HG03565 (cell line): Measurements from ENCODE around the gene SUN5.

Source experiments
- ATAC-seq: cut with Tn5 transposase; IDR thresholded peaks from one replicate; pipeline ENCODE4 v1.9.1; 2021; ENCODE audit warnings: mild to moderate bottlenecking, moderate library complexity; ENCODE audit not compliant: unreplicated experiment

SUN5 gene

DNA sequence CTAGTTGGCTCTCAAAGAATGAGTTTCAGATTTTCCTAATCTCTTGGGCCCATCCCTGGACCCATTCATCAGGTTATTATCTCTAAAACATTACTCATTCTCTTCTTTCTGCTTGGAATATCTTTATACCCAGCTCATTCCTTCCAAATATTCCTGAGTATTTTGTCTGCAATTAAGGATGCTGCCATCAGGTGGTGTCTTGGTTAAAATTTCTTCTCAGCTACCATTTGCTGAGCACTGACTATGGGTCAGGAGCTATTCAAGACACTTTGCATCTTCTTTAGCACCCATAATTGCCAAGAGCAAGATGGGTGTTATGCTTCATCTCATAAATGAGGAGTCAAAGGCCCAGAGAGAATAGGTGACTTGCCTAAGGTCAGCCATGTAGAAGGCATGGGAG is 8.4 kb downstream of the SUN5 start:
- no peak for ATAC-seq

DNA sequence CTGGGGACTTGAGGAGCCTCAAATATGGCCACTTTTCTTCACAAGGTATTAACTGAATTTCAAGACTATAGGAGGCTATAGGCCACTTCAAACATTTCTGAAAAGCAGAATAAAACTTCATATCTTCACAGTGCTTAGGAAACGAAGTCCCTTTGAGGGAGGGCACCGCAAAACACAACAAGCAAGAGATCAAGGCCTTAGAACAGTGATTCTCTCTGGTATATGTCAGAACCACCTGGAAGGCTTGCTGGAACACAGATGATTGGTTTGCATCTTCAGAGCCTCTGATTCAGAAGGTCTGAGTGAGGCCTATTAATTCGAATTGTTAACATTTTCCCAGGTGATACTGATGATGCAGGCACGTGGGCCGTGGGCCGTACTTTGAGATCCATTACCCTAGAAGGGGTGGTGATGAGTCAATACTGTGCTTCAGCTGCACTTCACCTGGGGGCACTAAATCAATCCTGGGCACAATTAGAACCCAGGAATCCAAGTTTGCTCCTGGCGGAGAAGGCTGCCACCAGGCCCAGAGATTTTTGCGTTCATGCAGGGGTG is 10.7 kb downstream of the SUN5 start:
- no peak for ATAC-seq

DNA sequence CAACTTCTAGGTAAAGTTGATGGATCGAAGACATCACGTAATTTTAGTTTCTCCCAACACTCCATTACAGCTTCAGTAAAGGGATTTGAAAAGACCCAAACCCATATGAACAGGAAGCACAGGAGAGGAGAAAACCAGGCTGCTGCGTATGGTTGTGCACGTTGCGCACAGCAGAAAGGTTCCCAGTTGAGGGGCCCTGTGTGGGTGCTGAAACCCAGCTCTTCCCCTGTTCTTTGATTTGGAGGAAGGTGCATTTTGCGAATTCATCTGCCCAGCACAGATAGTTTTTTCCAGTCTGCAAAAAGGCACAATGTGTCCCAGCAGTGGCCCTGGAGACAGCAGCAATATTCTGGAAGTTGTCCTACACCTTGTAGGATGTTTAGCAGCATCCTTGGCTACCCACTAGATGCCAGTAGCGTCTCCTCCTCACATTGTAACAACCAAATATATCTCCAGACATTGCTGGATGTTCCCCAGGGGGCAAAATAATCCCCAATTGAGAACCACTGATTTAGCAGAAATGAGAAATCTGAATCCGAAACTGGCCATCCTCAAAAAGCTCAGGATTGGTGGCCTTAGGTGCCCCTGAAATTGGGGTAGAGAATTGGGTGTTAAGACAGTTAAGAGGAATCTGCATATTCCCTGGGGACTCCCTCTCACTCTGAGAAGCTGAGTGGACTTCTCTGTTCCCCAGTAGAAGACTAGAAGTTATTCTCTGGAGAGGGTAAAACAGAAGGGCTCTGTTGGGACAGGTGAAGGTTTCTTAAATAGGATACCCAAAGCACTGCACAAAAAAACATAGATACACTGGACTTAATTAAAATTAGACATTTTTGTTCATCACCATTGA is 12.2 kb downstream of the SUN5 start:
- ATAC-seq, result no peak

DNA sequence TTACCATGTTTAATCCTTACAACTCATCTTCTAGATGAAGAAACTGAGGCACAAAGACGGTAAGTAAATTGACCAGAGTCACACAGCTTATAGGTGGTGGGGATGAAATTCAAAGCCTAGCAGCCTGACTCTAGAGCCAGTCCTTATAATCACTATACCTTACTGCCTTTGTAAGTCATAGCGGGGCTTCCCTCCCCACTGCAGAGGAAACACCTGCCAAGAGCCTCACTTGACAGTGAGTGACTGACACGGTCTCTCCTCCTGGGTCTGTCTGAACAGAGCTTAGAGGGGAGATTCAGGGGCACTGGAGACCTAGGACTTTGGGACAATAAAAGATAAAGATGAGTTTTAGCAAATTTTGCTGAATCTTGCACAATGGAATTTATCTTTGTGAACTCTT is 12.8 kb downstream of the SUN5 start:
- no peak for ATAC-seq

DNA sequence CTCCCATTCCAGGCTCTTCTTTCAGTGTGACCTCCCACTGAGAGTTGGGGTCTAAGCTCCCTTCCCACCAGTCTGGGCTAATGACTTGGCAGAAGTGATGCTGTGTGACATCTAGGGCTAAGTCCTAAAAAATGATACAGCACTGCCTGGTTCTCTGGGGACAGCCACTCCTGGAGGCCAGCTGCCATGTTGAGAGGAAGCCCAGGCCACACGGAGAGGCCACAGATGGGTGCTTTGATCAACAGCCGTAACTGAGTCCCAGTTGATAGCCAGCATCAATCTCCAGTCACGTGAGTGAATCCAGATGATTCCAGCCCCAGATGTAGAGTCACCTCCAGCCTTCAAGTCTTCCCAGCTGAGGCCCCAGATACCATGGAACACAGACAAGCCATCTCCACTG is 13.8 kb downstream of the SUN5 start:
- no peak for ATAC-seq

DNA sequence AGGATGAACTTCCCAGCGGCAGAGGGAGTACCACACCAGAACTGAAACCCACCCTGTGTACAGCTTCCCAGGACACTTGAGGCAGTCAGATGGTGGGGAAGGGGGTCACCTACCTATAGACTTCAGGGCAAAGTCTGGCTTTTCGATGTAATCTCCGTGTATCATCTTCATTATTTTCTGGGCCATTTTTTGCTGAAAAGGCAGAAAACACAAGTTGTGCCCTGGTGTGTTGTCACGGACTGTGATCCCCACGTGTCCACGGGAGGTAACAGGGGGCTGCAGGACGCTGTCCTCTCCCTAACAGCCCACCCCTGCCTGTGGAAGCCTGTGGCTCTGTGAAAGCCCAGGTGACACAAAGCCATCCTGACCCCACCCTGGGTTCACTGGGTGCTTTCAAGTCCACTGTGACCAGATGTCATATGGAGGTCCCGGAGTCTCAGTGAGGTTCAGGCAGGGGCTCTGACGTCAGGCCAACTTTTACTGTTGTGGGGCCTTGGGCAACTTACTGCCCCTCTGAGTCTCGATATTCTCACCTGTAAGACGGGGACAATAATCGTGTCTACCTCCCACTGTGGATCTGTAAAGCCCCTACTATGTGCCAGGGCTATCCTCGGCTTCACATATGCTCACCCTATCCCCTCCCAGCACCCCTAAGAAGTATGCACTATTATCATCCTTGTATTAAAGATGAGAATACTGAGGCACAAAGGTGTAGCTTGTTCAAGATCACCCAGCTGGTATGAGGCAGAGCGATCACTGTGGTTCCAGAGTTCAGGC is 14.5 kb downstream of the SUN5 start:
- ATAC-seq, result no peak

DNA sequence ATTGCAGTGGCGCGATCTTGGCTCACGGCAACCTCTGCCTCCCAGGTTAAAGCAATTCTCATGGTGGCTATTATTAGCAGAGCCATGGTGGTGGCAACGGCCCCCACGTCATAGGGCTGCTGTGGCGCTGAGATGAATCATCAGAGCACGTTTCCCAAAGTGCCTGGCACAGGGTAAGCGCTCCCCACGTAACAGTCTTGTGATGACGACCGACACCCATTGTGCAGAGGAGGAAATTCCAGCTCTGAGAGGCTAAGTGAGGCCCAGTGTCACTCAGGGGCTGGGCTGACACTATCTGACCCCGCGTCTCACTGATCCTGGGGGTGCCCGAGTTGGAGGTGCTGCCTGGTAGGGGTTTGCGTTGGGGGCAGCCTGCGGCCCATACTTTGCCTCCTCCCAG is 16.2 kb downstream of the SUN5 start:
- no peak for ATAC-seq

DNA sequence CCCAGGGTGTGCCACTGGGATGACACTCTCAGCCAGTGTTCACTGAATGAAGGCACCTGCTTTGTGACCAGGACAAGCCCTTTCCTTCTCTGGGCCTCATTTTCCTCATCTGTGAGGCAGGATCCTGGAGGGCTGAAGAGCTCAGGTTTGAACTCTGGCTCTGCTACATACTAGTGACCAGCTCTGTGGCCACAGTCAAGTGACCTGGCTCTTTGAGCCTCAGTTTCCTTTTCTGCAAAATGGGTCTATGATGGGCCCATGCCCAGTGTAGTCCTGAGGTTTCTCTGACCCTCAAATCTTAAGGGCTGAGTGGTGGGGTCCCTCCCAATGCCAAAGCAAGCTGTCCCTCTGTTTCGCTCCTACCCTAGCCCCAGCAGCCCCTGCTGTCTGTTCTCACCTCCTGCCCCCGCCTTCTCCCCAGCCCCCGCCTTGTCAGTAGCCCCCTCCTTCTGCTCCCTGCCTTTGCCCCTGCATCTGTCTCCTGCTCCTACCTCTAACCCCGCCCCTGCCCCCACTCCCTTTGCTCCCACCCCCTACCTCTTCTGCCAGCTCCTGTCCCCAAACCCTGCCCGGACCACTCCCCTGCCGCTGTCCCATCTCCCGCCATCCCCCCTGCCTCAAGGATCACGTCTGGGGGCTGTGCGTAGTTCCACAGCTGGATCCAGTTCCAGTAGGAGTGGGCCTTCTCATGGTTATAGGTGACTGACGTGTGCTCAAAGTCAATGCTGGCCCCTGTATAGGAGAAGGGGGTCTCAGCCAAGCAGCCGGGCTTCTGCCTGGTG is 17.0 kb downstream of the SUN5 start:
- ATAC-seq, result no peak

DNA sequence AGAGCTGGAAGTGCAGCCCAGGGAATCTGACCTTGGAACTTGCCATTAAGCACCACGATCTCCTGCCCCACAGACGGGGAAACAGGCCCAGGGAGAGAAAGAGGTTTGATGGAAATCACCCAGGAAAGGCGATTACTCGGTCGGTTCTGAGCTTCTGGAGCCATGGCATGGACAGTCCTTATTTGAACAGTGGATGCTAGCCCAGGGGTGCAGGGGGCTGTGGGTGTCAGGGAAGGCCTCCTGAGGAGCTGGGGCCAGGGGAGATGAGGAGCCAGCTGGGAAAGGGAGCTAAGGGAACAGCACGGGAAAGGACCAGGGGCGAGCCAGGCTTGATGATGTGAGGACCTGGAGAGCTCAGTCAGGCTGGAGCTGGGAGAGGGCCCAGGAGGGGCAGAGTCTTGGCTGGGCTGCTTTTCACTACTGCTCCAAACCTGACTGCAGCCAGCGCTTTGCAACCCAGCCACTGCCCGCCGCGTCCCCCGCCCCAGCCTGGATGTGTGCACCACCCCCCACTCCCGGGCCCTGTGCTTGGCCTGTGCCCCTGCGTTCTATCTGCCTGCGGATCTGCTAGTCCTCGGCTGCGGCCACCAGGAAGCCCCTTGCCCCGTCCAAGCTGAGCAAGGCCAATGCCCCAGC is 17.8 kb downstream of the SUN5 start:
- no peak for ATAC-seq

DNA sequence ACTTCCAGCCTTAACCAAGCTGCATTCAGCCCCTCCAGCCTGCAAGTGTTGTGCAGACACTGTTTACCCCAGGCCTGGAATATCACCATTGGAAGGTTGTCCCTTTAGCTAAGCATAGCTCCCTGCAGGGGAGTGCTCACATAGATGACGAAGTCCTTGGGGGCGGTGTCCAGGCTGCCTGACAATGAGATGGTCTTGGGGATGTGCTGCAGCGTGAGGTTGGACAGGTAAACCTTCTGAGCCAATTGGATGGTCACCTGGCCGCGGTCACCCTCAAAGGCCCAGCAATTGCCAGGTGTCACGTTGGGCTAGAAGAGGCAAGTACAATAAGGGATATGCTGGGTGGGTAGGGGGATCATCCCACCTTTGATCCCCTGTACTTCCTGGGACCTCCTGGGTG is 18.6 kb downstream of the SUN5 start:
- ATAC-seq, result no peak

DNA sequence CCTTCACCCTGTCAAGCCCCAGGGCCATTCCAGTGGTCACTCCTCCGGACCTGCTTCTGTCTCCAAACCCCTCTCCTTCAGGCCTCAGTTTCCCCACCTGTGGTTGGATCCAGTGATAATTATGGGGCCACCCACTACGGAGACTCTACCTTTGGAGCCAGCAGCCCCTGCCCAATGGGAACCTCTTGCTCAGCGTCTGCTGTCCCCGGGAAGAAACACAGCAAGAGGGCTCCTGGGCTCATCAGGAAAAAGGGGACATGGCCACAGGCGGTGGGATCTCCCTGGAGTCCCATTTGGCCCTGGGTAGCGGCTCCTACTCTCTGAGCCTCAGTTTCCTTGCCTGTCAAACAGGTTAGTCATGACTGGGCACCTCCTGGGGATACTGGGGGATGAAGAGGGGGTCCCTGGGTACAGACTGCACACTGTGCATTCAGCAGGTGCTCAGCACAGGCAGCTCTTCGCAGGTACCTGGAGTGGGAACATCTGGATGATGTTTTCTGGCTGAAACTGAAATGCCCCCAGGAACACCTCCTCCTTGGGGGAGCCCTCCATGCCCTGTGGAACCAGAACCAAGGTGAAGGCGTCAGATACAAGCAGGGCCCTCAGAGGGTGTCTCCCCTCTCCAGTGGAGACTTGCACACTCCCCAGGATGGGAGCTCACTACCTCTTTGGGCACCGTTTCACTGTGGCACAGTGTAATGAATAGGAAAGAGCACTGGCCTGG is 19.4 kb downstream of the SUN5 start:
- no peak for ATAC-seq

DNA sequence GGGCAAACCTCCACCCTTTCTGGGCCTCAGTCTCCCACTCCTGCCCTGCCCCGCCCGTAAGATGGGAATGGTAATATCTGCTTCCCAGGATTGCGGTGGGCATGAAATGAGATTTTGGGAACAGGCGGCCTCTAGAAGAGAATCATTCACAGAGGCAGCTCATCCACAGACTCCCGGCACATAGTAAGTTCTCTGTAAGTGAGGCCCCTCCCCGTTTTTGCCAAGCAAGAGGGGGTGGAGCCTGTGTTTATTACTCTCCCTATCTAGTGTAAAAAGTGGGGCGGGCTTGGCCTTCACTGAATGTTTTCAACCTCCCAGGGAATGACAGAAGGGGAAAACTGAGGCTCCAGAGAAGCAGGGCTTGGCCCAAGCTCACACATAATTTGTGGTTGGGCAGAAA is 20.0 kb downstream of the SUN5 start:
- ATAC-seq, result no peak

DNA sequence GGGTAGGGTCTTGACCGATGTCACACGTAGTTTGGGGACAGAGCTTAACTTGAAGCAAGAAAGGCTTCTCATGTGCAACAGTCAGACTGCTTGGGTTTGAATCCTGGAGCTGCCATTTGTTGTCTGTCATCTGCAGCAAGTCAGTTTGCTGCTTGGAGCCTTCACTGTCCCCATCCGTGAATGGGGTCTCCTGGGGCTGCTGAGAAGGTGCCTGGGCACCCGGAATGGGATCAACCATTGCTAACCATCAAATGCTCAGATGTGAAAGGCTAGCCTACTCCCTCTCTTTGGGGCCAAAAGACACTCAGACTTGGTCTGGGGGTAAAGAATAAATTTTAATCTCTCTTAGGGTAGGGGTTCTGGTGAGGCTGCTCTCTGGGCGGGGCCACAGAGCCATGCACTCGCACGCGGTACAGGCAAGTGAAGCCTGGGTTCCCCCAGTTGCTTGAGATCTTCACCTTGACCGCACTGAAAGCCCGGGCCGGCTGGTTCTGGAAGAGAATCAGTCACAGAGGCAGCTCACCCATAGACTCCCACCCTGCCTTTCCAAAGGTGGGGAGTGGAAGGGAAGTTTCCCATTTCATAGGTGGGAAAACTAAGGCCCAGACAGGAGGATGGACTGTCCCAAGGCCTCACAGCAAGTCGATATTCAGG is 20.6 kb downstream of the SUN5 start:
- ATAC-seq, result no peak

DNA sequence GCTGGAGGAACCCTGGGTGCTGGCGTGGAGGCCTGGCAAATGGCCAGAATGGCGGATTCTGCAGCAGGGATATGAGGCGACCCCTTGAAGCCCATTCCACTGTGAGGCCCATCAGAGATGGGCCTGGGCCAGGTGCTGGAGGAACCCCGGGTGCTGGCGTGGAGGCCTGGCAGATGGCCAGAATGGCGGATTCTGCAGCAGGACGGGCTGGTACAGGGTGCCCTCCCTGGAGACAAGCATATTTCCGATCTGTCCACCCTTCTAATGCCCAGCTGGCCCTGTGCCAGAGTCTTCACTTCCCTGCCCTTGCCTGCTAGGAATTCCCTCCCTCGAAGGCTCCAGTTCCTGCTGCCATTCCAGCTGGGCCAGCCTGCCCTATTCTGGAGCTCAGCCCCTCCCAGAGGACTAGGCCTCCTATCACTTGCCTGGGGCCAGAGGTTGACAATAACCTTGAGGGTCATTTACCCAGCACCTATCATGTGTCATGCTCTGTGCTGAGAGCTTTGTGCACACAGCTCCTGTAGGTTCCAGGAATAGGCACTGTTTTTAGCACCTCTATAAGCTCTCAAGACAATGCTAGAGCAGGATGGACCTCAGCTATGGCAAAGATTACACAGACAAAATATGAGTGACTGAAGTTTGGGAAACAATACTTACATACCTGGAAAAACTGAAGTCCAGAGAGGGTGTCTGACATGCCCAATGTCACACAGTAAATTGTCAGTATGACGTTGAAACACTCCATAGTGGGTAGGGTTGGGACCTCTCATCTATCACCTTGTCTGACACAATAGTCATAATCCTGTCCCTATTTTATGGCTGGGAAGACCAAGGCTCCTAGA is 21.4 kb downstream of the SUN5 start:
- no peak for ATAC-seq

DNA sequence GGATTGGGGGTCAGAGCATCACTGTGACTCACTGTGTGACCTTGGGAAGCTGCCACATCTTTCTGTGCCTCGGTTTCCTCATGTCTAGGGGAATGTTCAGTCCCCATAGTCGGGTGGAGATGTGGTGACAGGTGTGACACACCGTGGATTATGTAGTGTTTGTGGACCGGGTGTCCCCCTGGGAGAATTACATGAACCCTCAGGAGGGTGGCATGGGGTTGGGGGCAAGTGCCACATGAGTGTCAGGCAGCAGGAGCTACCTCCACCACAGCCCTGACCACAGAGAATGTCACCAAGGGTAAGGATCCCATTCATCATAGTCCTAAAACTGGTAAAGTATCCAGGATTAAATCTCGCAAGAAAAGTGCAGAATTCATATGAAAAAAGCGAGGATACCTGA is 23.2 kb downstream of the SUN5 start:
- no peak for ATAC-seq

DNA sequence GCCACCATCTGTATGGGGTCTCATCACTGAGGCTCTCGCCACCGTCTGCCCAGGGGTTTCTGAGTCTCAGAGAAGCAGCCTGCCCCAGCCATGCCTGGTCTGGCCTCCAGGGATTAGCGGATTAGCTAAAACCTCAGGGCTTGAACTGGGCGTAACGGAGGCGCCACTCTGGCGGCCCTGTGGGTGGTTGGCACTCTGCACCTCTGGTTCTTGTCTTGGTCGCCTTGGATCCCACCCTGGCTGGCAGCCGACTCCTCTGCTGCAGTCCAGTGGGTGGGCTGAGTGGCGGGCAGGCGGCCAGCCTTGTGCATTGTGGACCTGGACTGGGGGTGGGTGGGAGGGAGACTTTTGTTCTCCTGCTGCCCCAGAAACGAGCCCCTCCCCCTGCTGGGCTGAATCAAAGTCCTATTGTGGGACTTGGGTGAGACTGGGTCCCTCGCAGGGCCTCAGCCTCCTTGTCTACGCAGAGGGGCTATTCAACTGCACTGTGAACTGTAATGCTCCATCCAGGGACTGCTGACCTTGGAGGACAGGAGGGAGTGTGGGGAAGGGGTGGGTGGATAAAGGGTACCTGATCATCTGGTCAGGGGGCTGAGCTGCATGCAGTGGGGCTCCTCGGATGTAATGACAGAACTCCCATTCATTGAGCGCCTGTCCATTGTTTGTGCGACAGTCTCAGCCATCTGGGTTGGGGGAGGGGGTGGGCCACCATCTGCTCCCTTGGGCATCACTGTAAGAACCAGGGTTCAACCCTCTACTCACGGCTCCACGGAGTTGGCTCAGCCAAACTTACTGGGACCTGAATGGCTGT is 23.9 kb downstream of the SUN5 start:
- ATAC-seq, result no peak

DNA sequence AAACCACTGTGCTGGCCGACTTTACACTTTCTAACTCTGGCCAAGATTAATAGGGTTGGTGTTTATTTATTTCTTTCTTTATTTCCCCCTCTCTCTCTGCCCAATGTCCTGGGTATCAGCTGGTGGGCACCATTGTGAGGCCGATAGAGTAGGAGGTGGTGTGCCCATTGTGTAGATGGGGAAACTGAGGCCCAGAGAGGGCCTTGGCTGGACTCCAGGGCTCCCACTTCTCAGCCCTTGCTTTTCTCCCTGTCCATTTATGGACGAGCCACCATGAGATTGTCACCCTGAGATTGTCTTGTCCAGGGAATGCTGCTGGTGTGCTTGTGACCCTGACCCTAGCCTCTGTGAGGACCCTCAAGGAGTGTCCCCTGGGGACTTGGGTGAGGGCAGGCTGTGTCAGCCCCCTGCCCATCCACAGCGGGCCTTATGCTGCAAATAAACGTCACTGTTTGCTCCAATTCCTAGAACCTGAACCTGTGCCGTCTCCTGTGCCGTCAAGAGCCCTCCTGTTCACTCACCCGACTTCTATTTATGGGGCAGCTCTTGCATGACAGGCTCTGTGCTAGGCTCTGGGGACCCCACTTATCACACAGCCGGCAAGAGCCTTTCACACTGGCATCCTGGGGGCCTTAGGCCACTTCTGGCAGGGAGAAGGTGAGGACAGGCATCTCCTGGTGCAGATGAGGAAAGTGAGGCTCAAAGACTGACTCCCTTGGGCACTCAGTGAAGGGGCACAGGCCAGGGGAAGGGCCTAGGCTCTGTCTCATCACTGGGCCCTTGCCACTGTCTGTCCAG is 24.8 kb downstream of the SUN5 start:
- no peak for ATAC-seq
